ENCODE data around the gene LRP1B. TPM values are rescaled to one million over a fixed set of nuclear protein-coding genes. Genes with fewer than 3 reads are reported as not detected.

LRP1B gene
- total RNA-seq, 1 donor from 2014 or later = not detected

DNA sequence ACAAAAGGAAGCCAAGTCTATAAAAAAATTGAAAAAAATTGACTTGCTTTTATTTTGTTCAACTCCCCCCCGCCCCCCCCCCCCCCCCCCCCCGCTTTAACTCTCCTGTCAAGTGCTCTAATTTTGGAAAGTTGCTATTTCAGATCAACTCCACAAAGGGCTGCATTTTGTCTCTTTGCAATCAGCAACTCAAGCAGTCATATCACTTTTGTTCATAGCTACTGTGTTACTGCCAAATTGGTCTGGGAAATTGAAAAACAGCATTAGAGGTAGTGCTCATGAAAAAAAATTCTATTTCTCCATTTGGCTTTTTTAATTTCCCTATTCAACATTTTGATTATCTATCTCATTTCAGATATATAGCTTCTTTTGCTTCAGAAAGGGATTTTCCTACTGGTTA lies 531.8 kb downstream of the LRP1B start:
- Mint-ChIP-seq H3K9me3 (peaks cover 2% of the 10 kb centered on the region), H3K27me3 (no peaks in the 10 kb centered on the region), H3K4me3 (no peak overlapping the region), H3K4me1 (no peaks in the 10 kb centered on the region), H3K27ac (no peak overlapping the region), H3K36me3 (ENCODE audit: low read depth) (no peaks in the 10 kb centered on the region)
- DNase-seq (no peak), ATAC-seq (ENCODE audit: low read depth) (no peak)
- ChIA-PET CTCF (no interaction called here), POLR2A (no interaction called here)
- intact Hi-C loops (cut with micrococcal nuclease) = no loop called here
- TF ChIP-seq, protein P1, sequence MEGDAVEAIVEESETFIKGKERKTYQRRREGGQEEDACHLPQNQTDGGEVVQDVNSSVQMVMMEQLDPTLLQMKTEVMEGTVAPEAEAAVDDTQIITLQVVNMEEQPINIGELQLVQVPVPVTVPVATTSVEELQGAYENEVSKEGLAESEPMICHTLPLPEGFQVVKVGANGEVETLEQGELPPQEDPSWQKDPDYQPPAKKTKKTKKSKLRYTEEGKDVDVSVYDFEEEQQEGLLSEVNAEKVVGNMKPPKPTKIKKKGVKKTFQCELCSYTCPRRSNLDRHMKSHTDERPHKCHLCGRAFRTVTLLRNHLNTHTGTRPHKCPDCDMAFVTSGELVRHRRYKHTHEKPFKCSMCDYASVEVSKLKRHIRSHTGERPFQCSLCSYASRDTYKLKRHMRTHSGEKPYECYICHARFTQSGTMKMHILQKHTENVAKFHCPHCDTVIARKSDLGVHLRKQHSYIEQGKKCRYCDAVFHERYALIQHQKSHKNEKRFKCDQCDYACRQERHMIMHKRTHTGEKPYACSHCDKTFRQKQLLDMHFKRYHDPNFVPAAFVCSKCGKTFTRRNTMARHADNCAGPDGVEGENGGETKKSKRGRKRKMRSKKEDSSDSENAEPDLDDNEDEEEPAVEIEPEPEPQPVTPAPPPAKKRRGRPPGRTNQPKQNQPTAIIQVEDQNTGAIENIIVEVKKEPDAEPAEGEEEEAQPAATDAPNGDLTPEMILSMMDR (IDR thresholded peaks at IDR 0.05) = no peak

DNA sequence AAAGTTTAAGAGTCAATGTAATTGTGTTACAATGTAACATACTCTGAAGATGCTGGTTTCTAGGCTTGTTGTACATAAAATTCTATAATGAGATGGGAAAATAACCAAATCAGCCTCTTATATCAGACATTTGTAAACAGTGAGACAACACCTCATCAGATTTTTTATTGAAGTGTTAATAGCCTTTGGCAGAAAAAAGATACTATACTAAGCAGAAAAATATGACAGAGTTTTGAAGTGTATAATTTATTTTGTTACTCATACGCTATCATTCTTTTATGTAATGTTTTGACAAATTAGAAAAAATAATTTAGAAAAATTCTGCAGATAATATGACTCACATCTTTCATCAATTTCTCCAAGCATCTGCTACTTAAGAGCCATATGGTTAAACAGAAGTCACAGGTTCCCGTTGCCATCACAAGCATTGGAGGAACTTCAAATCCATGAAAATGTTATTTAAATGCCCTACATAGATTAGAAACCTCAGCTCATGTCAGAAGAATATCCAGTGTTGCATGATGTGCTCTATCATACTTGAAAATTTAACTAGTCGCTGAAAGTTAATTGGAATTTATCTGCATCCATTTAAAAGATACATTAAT lies 535.4 kb downstream of the LRP1B start:
- H3K27me3 Mint-ChIP-seq = no peaks in the 10 kb centered on the region
- H3K27ac Mint-ChIP-seq = no peak overlapping the region

DNA sequence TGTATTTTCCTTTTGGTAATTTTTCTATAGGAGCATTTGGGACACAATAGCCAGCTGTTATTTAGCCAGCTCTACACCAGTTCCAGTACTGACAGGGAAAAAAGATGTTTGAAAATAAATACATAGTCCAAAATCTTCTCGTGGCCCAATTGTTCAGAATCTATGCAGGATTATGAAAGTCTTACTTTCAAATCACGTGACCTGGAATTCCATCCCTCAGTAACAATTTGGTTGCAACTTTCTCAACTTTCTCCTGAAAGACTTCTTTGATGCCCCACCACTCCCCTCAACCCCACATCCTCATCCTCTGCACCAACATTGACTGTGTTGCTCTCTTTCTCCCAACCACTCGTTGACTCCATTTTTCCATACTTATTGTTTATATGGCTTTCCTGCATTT lies 539.0 kb downstream of the LRP1B start:
- ATAC-seq (ENCODE audit: low read depth) = no peak
- CTCF ChIA-PET = no interaction called here
- Mint-ChIP-seq H3K27ac (no peak overlapping the region), H3K4me3 (no peak overlapping the region), H3K36me3 (ENCODE audit: low read depth) (no peaks in the 10 kb centered on the region), H3K27me3 (no peaks in the 10 kb centered on the region), H3K9me3 (peaks cover 5% of the 10 kb centered on the region), H3K4me1 (no peaks in the 10 kb centered on the region)
- TF ChIP-seq, protein P1 (IDR thresholded peaks at IDR 0.05) = no peak
- POLR2A ChIA-PET = no interaction called here
- intact Hi-C loops (cut with micrococcal nuclease) = no loop called here
- no peak for DNase-seq

More for the DNA sequence above, 535.4 kb downstream of the LRP1B start:
- Mint-ChIP-seq H3K4me1 (no peaks in the 10 kb centered on the region), H3K4me3 (no peak overlapping the region), H3K9me3 (peaks cover 5% of the 10 kb centered on the region), H3K36me3 (ENCODE audit: low read depth) (no peaks in the 10 kb centered on the region)
- ChIA-PET CTCF (no interaction called here), POLR2A (no interaction called here)
- intact Hi-C loops (cut with micrococcal nuclease) = no loop called here
- TF ChIP-seq, protein P1 (IDR thresholded peaks at IDR 0.05) = no peak
- no peak for DNase-seq
- ATAC-seq (ENCODE audit: low read depth) = no peak

DNA sequence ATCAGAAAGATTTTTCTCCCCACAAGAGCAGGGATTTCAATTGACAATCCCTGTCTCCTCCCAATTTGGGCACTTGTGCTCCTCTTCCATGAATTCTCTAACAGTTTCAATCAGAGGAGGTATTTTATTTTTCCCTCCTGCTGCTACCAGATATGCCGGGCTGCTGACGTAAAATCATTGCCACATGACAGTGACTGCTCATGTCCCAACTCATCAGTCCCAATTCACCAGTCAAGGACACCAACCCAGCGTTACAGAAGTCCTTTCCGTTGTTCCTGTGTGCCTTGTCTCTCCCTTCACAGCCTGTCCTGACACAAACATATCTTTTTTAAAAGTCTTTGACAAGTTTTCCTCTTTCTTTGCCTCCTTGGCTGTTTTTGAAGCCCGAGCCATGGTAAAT lies 540.2 kb downstream of the LRP1B start:
- intact Hi-C loops (cut with micrococcal nuclease) = no loop called here
- no peak overlapping the region for H3K4me3 Mint-ChIP-seq
- TF ChIP-seq, protein P1 (IDR thresholded peaks at IDR 0.05) = no peak
- H3K4me1 Mint-ChIP-seq = no peaks in the 10 kb centered on the region
- peaks cover 5% of the 10 kb centered on the region for H3K9me3 Mint-ChIP-seq
- DNase-seq (no peak), ATAC-seq (ENCODE audit: low read depth) (no peak)
- POLR2A ChIA-PET = no interaction called here
- H3K36me3 Mint-ChIP-seq (ENCODE audit: low read depth) = no peaks in the 10 kb centered on the region
- no peaks in the 10 kb centered on the region for H3K27me3 Mint-ChIP-seq
- H3K27ac Mint-ChIP-seq = no peak overlapping the region
- CTCF ChIA-PET = no interaction called here

DNA sequence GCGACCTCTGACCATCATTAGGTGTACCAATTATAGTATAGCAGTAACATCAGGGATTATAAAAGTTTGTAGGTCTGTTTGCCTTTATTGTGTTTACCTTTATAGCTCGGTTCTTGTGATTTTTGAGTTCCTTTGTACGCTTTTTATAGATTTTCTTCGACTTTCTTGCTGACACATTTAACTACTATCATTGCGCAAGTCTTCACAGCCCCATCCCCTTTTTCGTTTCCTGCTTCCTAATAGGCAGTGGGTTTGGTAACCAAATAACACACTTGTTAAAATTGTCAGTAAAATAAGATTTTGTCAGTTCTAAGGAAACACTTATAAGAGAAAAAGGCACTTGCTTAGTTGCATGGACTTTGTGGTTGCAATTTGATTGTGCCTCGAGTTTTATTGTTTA lies 541.5 kb downstream of the LRP1B start:
- H3K27me3 Mint-ChIP-seq = no peaks in the 10 kb centered on the region
- intact Hi-C loops (cut with micrococcal nuclease) = no loop called here
- no peak for ATAC-seq (ENCODE audit: low read depth)

More for the DNA sequence above, 541.5 kb downstream of the LRP1B start:
- Mint-ChIP-seq H3K27ac (no peak overlapping the region), H3K9me3 (peaks cover 5% of the 10 kb centered on the region), H3K4me3 (no peak overlapping the region), H3K4me1 (no peaks in the 10 kb centered on the region), H3K36me3 (ENCODE audit: low read depth) (no peaks in the 10 kb centered on the region)
- TF ChIP-seq, protein P1 (IDR thresholded peaks at IDR 0.05) = no peak
- ChIA-PET POLR2A (no interaction called here), CTCF (no interaction called here)
- DNase-seq = no peak

All from activated B cell treated with CpG ODN at 0.5 μM for 24 hours (primary cell).